GM21526 (cell line): ENCODE results near the gene KRTAP21-3.

Experiments
- ATAC-seq: cut with Tn5 transposase; IDR thresholded peaks from one replicate; pipeline ENCODE4 v1.9.1; 2021; ENCODE audit warnings: moderate library complexity; ENCODE audit not compliant: unreplicated experiment, low FRiP score

Gene KRTAP21-3

GRCh38 chr21:30668776-30669175 is 49.8 kb downstream of the KRTAP21-3 start:
- ATAC-seq, result no peak
